Inflammatory macrophage treated with lipopolysaccharide for 4 hours (primary cell): ENCODE measurements around the gene TCEANC2.
"Not testable (repeated sequence)": the region's sequence is repeated elsewhere in the genome, so short reads cannot be mapped to it uniquely, and the experiment has no call there.

Experiments
- DNase-seq: peaks from one replicate; pipeline ENCODE4 v3.0.0-alpha.2; 2020

Gene TCEANC2

DNA sequence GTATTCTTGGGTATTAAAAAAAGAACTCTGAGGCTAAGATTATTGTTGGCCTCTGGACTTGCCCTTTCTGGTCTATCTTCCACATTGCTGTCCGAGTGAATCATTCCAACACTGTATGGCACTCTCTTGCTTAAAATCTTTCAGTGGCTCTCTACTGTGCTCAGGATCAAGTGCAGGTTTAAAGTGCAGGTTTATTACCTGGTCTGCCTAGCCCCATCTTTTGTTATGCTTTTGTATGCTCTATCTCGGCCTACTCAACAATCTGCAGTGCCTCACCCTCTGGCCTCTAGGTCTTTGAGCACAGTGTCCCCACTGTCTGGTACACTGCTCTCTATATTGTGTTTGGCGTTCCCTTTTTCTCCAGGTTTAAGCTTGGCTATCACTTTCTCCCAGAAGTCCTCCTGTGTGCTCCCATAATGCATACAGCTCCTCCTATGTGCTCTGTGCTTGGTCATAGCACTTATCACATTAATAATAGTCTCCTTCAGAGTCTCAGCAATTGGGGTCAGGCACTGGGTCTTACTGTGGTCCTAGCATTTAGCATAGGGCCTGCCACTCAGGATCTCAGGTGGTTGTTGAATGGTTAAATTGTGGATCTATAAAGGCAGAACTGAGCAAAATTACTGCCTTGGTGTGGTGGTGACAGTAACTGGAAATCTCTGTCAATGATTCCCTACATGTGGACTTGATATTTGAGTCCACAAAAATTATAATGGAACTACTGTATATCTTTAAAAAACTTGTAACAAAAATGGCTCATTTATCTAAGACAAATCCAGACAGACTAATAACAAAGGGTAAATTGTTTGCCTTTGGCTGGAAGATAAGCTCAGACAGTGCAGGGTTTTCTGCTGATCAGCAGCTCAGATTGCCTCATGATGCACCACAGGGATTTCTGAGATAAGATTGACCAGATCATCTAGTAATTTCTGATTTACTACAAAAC is 24.8 kb upstream of the TCEANC2 start:
- no peak for DNase-seq

DNA sequence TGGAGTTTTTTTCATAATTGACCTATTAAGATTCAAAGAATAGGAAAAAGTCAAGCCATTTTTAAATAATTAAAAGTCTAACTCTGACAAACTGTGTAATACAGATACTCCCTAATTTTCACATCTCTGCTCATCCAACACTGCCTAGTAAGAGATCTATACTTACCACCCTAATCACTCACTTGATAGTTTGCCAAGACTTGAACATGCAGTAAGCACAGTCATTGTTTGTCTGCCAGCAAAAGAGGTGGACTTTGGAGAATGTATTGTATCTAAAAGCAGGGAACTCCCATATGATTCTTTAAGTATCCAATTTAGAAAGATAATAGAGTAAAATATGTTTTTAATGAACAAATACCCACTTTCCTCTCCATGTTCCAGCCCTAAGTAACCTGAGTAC is 15.9 kb upstream of the TCEANC2 start:
- no peak for DNase-seq

DNA sequence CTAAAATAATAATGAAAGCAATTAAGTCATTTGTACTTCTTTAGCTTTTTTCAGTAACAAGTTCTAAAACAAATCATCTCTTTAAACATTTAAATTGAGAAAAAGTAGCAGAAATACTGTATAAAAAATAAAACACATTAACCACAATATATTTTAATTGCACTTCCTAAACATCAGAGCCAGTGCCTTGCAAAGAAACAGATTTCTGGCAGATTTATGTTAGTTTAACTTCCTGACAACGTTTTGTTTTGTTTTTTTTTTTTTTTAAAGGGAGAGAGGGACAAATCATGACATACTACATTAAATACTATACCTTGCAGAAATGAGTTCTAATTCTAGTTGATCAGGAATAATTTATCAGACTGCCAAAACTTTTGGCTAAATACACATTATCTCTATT is 11.6 kb upstream of the TCEANC2 start:
- DNase-seq = no peak

DNA sequence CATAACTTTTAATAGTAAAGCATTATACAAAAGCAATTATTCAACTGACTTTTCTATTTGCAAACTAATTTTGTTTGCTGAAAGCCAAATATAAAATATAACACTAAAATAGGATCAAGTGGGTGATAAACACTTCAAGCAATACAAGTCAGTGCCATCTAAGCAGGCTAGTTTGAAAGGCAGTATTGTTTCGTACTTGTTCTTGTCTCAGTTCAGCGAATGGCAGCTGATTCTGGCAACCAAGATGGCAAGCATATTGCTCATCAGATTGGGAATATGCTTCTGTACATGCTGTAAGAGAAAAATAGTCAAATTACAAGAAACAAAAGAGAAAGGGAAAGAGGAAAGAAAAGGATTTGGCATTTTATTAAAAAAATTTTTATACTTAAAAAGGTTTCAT is 7.9 kb upstream of the TCEANC2 start:
- no peak for DNase-seq

DNA sequence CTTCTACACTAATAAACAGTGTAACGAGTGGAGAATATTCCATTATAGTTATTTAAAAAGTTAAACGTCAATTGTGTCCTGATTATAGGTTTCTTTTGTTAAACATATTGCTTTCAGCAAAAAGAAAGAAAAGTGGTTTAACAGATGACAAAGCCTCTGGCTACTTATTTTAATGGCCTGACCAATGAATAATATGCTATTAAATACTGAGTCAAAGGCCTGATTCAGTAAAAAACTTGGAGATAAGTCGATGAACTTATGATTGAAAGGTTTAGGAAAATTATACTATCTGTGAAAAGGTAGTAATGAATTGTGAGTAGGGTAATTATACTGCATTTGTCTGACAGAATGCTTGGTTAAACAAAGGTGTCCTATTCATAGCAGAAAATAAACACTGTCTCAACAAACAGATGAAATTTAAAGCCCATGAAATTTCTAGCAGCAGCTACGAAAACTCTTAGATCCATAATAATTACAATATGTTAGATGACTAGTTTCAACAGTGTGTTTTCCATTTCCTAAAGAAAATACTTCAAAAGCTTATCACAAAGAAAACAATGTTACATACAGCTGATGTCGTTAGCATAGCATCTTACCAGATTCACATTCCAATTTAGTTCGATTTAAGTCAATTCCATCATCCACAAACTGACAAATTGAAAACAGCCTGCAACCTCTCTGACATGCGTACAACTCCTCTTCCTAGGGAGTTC is 6.6 kb upstream of the TCEANC2 start:
- DNase-seq = no peak

DNA sequence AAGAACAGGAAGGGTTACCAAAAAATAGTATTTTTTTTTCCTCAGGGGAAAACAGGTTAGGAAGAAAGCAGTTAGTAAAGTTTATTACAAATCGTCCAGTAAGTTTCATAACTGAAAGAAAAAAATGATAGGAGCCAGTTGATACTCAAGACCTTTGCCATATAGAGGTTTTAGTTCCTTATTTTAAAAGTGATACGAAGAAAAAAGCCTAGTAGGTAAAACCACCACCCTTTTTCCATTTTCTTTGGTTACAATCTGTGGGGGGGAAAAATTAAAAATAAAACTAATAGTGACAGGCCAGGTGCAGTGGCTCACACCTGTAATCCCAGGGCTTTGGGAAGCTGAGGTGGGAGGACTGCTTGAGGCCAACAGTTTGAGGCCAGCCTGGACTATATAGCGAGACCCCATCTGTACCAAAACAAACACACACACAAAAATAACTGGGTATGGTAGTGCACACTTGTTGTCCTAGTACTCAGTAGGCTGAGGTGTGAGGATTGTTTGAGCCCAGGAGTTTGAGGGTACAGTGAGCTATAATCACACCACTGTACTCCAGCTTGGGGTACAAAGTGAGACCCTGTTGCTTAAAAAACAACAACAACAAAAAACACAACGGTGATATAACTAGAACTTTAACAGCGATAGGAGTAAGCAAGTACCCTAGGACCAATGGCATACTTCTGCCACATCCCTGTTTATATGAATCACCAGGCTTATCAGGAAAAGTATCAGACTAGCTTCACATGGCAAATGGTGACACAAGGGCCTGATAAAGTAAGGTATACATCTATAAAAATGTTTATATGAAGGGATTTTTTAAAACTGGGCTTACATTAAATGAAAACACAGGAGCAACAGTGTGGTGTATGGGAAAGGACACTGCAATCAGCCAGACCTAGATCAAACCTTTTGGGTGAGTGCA is 5.8 kb upstream of the TCEANC2 start:
- DNase-seq = peak; percentile 22

DNA sequence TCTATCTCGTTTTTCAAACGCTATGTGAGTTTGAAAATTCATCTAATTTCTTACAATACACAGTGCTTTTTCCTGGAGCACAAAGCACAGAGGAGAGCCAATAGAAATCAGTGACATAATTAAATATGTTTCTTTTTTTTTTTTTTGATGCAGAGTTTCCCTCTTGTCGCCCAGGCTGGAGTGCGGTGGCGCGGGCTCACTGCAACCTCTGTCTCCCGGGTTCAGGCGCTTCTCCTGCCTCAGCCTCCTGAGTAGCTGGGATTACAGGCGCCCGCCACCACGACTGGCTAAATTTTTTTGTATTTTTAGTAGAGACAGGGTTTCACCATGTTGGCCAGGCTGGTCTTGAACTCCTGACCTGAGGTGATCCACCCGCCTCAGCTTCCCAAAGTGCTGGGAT is 3.0 kb upstream of the TCEANC2 start:
- not testable (repeated sequence) for DNase-seq

DNA sequence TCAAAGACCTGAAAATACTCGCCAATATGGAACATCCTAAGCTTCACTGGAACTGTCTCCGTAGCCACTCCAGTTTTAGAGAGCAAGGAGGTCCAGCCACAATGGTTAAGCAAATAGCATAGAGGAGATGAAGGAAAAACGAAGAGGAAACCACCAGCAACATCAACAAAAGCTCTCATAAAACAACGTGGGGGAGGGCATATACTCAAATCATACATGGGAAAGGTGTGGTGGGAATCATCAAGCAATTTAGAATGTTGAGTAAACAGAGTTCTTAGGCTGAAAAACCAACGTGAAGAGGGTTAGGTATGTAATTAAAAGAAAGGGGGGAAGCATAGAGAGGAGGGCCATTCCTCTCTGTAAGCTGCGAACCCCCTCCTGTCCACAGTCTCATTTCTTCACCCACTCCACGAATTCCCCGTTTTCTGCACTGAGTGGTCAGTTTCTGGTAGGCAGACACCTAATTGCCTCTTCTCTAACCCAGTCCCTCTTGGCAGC is 1.4 kb upstream of the TCEANC2 start:
- DNase-seq = no peak

DNA sequence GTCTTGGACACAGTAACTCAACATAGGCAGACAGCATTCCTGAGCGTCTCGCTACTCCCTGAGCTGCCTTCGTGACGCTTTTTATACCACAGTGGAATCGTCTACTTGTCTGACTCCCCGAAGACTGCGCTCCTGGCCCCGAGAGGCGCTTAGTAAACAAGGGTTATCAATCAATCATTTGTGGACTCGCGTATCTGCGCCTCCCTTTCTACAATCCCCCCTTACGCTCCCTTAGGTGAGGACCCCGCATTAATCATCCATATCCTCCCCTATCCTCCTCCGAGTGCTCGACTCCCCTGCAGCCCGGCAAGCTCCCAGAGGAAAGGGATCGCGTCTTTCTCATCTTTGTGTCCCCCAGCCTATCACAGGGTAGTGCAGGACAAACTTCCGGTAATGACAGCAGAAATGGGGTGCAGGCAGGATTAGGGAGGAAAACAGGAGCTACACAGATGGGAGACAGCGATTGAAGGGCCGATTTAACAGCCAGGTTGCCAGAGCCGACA is 926 bp upstream of the TCEANC2 start:
- peak; percentile 39 for DNase-seq

DNA sequence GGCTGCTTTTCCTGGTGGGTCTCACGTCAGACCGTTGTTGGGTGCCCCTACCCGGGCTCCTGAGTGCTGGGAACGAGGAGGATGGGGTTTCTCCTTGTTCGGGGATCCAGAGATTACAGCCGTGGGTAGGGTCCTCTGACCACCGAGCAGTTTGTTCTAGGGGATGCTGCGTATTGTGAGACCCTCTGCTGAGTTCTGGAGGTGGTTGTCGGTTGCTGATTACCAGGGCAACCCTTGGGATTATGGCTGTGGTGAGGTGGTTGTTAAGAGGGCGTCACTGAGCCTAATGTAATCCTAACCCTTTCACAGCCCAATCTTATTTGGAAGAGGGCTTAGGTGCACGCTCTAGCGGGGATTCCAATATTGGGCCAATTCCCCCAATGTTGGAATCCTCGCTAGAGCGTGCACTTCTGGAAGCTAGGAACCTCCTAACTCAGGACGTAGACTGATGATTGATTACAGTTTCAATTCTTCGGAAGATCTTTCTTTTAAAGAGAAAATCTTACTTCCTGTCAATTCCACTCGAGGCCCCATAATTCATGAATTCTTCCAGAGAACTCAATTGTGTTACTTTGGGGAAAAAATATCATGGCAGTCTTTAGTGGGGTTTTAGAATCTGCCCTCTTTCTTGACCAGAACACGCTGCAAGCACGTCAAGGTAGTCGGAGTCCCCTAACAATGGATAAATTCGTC is 483 bp downstream of the TCEANC2 start:
- peak; percentile 4 for DNase-seq

DNA sequence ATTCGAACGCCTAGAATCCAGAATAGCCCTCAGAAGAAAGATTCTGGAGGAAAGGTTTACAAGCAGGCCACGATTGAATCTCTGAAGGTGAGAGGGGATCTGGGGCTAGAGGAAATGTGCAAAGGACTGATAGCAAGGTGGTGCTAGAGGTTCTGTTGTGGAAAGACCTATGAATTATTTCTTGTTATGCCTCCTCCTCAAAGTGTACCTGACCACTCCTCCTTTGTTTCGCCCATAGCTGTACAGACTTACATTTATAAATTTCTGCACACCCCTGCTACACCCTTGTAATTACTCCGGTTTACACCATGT is 986 bp downstream of the TCEANC2 start:
- DNase-seq = no peak

DNA sequence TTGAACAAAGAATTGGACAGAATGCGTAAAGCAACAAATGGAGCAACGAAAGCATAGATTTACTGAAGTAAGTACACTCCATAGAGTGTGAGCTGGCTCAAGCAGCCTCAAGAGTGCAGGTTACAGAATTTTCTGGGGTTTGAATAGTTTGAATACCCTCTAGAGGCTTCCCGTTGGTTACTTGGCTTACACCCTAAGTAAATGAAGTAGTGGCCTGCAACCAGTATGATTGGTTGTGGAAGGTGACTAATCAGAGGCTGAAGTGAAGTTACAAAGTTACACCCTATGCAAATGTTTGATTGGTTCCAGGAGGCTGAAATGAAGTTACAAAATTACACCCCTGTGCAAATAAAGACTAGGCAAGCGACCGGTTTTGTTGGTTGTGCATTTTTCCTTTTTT is 10.9 kb downstream of the TCEANC2 start:
- DNase-seq = no peak

DNA sequence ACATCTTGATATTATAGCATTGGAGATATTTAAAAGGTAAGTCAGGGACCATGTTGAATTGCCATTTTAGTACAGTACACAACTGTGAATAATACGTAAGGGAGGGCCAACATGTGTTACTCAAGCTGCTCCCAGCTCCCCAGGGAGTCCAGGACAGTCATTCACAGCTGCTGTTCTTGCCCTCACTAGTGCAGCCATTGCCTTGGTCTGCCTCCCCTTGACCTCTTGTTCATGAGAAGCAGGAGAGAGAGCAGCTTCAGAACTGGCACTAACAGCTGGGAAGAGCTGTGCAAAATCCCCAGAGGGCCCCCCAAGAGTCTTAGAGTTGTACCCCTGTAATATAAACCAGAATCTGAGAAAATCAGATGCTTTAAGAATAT is 16.4 kb downstream of the TCEANC2 start:
- no peak for DNase-seq

DNA sequence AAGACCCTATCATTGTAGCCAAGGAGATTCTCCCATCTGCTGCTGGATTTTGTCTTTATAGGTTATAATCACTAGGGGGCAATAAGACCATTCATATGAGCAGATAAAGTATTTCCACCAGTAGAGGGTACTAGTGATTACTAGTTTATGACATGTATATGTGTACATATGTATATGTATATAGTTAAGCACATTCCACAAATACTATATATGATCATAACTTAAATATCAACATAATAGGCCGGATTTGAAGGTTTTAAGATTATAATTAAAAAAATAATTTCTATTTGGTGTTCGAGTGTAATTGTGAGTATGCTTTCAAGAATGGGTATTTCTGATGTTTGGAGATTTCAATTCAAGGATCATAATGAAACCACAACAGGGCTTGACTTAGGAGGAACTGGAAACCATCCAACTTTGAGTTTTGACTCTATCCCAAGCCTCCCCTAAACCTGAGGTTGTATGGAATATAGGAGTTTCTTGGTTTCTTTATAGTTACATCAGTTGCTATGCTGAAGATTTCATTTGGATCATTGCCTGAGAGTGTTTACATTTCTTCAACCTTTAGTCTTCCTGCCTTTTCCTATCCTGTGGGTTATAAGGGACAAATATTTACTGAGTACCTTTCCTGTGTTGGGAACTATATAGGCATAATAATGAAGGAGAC is 16.9 kb downstream of the TCEANC2 start:
- DNase-seq = peak; percentile 66

DNA sequence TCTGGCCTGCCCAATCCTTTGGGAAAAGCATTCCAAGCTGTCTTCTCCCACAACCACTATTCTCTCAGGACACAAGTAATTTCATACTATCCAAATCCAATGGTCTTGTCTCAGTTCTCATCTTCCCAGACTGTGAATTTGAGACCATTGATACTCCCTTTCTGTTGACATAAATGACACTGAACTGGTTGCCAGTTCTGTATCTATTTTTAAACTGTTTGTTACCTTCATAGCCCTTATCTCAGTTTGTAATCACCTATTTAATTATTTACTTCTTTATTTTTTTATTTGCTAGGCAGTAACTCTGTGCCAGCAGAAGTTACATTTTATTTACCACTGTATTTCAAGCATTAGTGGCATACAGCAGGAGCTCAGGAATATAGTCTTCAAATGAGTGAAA is 24.0 kb downstream of the TCEANC2 start:
- no peak for DNase-seq

DNA sequence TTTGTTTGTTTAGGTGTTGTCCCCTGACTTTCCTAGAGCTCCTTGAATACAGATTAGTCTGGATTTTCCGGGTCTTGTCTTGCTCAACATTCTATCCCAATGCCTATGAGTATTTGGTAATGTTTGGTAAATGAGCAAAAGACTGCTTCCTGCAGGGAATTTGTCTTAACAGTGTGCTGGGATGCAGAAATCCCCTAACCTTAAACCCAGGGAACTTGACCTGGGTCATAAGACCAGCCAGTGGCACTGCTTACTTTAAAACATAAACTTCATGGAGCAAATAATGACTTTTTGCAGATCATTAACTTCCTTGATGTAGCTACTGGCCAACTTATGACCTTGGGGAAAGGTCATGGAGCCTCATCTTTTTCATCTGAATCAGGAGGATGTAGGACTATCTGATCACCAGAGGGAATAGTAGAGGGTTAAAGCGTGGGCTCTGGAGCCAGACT is 27.2 kb downstream of the TCEANC2 start:
- DNase-seq = no peak

DNA sequence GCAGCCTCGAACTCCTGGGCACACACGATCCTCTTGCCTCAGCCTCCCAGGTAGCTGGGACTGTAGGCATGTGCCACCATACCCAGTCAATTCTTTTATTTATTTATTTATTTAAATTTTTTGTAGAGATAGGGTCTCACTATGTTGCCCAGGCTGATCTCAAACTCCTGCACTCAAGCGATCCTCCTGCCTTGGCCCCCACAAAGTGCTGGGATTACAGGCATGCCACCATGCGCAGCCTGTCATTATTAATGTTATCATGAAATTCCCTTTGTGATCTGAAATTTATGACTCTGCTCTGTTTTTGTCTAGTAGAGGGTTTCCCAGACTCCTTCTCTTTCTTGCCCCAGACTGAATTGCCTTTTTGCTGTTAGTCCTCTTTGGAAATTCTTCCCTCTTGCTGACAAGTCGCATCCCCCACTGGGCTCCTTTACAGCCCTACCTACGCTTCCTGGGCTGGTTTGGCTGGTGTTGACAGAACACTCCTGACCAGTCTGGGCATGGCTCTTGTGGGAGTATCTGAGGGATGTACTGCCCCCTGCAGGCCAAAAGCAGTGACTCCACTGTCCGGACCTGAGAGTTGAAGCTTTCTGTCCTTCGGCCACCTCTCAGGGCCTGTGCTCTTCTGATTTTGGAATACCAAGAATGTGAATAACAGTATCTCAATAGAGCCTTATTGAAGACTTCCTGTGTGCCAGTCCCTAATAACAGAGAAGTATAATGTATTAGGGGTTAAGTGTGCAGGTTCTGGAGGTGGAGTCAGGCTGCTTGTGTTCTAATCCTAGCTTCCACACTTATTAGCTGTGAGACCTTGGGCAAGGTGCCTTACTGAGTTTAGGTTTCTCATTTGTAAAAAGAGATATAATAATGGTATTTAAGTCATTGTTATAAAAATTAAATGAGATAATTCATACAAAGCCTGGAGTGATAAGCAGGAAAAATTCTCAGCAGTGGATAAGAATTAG is 28.2 kb downstream of the TCEANC2 start:
- peak; percentile 68 for DNase-seq

DNA sequence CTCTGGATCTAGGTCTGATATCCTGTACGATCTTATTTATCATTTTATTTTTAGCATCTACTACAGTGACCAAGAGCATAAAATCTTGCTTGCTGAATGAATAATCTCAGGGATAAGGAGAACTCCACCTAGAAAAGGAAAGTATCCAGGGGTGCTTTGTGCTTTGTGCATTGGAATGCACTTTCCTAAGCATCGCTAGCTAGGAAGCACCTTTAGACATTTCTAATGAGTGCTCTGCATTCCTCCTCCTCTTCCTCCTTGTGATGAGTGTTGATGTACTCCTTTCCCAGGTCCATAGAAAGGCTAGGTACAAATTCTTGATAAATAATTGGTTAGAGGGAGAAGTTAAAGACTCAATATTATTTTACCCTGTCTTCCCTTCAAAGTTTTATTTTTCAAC is 31.4 kb downstream of the TCEANC2 start:
- DNase-seq = no peak

DNA sequence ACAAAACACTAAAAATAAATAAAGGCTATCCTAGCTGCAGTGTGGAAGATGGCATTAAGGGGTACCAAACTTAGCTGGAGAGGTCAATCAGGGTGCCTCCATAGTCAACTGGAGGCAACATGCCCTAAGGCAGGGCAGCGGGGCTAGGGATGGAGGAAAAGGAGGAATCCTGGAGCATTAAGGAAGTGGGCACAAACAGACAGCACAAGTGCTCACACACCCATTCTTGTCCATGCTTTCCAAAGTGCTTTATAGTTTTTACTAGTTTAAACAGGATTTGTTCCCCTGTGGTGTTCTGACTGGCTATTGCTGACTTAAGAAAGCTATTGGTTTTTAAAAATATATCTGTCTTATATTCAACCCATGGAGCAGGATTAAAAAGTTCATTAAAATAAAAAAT is 33.3 kb downstream of the TCEANC2 start:
- DNase-seq = no peak

DNA sequence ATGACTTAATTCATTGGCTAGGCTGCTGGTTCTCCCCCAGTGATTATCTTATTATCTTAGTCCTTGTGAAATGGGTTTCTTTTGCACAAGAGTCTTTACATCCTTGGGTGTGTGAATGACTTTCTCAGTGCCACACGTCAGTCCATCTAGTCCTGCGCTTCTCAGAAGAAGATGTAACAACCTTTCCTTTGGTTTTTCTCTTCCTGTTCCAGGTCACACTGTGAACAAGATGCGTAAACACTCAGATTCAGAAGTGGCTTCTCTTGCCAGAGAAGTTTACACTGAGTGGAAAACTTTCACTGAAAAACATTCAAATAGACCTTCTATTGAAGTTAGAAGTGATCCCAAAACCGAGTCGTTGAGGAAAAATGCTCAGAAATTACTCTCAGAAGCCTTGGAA is 35.0 kb downstream of the TCEANC2 start:
- DNase-seq = no peak
